GM19238 (cell line): ENCODE measurements around the gene PAOX.
"Not testable (repeated sequence)": the region's sequence is repeated elsewhere in the genome, so short reads cannot be mapped to it uniquely, and the experiment has no call there.

Source experiments
- DNase-seq: peaks from one replicate; pipeline ENCODE4 v3.0.0; 2011; ENCODE audit warnings: low spot score; ENCODE audit not compliant: insufficient read length

Gene PAOX

DNA sequence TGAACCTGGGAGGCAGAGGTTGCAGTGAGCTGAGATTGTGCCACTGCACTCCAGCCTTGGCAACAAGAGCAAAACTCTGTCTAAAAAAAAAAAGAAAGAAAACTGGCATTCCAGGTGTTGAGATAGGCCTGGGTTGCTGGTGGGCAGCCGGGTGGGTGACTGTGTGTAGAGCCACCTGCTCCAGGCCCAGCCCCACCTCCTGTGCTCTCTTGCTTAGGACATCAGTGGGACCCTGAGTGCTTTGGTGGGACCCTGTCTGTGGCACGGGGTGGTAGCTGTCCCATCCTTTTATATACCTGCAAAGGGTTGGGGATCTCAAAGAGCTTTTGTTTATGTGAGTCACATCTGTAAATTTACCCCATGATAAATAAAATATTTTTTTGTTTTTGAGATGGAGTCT lies 6.2 kb downstream of the PAOX start:
- no peak for DNase-seq

DNA sequence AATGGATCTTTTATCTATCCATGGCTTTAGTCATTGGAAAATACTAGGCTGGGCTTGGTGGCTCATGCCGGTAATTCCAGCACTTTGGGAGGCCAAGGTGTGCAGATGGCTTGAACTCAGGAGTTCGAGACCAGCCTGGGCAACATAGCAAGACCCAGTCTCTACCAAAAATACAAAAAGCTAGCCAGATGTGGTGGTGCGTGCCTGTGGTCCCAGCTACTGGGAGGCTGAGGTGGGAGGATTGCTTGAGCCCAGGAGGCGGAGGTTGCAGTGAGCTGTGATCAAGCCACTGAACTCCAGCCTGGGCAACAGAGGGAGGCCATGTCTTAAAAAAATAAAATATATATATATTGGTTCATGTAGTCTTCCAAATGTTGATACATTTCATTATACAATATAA lies 7.9 kb downstream of the PAOX start:
- DNase-seq = not testable (repeated sequence)

DNA sequence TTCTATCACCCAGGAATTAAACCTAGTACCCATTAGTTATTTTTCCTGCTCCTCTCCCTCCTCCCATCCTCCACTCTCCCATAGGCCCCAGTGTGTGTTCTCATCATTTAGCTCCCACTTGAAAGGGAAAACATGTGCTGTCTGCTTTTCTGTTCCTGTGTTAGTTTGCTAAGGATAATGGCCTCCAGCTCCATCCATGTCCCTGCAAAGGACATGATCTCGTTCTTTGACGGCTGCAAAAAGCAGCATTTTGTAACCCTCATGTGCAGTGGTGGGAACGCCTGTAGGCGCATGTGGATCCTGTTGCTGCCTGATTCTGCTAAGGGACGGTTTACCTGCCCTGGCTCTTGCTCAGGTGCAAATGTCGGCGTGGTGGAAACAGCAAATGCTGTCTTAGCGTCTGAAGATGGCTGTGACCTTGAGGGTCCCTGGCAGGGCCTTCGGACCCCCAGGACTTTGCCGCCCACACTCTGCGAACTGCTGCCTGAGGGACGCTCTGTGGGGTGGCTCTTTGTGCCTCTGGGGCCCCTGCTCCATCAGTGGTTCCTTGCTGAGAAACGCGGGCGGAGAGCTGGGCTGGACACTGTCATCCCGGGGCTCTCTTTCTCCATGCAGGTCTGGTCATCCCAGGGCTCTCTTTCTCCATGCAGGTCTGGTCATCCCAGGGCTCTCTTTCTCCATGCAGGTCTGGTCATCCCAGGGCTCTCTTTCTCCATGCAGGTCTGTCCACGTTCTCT lies 9.3 kb downstream of the PAOX start:
- DNase-seq = no peak

DNA sequence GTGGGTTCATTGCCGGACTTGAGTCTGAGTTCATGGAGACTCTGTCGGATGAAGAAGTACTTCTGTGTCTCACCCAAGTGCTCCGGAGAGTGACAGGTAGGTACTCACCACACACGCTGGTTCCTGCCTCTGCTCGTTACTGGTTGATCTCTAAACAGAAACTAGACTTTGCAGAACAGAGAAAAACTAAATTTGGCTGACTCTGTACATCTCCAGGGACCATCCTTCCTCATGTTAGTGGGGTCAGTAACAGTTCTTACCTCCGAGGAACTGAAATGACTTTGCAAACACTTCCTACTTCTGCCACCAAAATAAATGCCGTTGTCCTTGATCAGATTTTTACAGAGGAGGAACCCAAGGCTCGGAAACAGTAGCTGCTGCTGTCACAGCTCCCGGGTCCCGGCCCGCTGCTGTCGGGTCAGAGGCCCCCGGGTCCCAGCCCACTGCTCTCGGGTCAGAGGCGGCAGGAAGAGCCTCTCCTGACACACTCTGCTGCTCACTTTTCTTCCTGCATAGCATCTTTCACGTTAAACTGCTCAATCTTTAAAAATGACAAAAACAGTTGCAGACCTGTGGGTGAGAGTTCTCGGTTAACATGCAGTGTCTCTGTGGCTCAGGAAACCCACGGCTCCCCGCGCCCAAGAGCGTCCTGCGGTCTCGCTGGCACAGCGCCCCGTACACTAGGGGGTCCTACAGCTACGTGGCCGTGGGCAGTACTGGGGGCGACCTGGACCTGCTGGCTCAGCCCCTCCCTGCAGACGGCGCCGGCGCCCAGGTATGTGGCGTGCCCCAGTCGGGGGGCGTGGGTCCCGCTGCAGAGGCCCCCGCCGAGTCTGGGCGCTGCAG lies 10.1 kb downstream of the PAOX start:
- peak; percentile 77 for DNase-seq

DNA sequence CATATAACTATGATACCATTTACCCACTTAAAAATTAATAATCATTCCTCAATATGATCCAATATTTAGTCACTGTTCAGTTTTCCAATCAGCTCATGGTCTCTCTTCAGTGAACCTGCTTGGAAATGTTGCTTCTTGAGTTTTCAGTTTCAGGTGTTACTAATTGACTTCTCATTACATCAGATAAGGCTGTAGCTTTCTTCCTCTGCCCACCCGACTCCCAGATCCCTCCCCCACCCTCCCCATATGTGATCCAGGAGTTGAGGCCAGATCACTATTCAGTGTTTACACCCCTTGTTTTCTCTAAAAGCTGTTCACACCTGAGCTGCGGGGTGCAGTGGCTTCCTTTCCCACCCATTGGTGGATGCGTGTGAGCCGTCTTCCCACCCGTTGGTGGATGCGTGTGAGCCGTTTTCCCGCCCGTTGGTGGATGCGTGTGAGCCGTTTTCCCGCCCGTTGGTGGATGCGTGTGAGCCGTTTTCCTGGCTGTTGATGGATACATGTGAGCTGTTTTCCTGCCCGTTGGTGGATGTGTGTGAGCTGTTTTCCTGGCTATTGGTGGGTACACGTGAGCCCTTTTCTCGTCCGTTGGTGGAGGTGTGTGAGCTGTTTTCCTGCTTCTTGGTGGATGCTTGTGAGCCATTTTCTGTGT lies 11.7 kb downstream of the PAOX start:
- no peak for DNase-seq

DNA sequence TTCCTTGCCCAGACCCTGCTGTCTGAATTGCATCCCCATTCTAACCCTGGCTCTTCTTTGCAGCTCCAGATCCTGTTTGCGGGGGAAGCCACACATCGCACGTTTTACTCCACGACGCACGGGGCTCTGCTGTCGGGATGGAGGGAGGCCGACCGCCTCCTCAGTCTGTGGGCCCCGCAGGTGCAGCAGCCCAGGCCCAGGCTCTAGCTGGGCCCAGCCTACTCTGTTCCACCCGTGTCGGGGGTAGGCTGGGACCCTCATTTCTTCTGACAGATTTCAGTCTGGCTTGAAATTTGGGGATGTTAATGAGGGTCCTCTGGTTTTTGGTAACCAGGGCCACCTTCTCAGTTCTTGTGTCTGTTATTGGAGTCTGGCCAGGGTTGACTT lies 12.2 kb downstream of the PAOX start:
- no peak for DNase-seq

DNA sequence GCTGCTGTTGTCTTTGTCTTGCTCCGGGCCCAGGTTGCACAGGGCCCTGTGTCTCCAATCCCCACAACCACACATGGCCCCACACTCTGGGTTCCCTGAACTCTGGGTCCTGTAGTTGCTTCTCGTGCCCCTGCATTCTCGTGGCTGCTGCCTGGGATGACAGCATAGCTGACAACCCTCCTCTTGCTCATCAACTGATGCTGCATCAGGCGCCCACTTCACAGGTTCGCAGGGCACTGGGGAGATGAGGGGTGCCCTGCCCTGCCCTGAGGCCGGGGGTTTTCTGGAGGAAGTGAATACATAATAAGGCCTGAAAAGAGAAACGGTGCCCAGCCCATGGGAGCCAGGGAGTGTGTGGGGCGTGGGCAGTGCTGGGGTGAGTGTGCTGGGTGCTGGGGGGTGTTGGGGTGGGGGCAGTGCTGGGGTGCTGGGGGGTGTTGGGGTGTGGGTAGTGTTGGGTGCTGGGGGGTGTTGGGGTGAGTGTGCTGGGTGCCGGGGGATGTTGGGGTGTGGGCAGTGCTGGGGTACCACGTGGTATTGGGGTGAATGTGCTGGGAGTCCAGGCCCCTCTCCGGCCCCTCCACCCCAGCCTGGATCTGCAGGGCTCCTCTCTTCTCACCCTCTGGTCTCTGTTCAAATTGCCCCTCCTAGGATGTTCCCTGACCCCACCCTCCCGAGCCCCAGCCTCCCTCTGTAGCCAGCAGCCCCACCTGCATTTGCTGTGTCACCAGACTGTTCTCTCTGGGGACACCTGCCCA lies 12.9 kb downstream of the PAOX start:
- DNase-seq = no peak

DNA sequence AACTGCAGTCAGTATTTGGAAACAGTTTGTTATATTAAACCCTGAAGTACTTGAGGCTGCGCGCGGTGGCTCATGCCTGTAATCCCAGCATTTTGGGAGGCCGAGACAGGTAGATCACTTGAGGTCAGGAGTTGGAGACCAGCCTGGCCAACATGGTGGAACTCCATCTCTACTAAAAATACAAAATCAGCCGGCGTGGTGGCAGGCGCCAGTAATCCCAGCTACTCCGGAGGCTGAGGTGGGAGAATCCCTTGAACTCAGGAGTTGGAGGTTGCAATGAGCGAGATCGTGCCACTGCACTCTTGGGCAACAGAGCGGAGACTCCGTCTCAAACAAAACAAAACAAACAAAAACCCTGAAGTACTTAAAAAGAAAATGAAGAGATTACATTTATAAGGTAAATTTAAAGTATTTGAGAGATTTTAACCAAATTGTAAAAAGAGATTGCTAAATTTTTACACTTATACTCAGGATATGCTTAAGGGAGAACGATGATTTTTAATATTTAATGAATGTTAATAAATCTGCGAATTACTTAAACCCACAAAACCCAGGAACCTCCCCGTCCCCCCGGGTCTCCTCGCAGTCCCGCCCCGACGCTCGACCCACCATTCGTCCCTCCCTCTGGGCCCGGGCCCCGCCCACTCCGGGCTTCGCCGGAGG lies 14.5 kb downstream of the PAOX start:
- no peak for DNase-seq

DNA sequence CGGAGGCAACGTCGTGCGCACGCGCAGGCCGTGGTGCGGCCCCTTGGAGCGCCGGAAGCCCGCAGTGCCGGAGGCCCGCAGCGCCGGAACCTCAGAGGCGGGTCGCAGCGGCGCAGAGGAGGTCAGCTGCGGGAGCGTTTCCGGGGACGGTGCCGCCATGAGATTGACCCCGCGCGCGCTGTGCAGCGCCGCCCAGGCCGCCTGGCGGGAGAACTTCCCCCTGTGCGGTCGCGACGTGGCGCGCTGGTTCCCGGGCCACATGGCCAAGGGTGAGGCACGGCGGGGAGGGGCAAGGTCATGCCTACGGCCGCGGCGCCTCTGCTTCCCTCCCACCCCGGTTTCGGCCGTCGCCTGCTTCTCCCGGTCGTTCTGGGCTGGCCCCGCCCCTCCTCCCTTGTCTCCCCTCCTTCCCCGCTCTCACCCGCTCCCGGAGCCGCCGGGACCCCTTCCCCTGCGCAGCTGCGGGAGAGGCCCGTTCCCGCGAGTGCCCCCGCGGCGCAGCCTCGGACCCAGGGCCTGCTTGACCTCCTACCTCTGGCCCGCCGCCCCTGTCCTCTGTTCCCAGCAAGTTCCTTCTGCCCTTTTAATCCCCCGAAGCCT lies 15.1 kb downstream of the PAOX start, which contains the start of gene MTG1:
Gene MTG1, plus strand, starts transcription at position 94 of the 600 bp plus-strand sequence. Its CDS starts 64 bp downstream, at position 158.
- peak; percentile 87 for DNase-seq

DNA sequence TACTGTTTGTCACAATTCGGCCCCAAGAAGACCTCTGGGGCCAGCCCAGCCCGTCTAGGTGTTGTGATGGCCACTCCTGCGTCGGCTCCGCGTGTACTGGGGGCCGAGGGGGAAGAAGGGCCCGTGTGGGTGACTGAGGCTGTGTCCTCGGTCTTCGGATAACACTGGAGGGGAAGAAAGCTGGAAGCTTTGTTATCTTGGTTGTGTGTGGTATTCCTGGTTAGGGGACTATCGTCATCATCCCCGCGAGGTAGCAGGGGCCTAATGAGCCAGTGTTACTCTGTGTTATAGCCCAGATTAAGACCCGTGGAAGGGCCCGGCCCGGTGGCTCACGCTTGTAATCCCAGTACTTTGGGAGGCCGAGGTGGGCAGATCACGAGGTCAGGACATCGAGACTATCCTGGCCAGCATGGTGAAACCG lies 15.7 kb downstream of the PAOX start:
- no peak for DNase-seq

DNA sequence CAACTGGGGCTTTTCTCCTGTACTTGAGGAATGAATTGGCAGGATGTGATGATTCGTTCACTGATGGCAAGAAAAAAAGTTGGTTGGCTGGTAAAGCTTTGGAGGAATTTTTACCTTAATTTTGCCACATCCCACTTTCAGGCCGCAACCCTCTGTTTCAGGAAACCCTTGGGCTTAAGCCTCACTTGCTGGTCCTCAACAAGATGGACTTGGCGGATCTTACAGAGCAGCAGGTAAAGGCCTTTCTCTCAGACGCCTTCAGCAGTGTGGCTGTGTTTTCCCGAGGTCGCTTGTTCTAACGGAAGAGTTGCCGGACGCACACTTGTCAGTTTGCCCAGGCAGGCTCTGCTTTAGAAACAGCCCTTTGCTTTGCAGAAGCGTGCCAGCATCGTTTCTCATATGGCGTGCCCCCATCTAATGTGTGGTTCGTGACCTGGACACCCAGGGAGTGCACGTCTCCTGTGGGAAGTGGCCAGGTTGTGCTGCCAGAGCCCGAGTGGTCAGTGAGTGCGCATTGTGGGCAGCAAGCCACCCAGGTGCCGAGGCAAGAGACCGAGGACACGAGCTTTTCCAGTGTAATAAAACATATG lies 17.1 kb downstream of the PAOX start:
- no peak for DNase-seq

DNA sequence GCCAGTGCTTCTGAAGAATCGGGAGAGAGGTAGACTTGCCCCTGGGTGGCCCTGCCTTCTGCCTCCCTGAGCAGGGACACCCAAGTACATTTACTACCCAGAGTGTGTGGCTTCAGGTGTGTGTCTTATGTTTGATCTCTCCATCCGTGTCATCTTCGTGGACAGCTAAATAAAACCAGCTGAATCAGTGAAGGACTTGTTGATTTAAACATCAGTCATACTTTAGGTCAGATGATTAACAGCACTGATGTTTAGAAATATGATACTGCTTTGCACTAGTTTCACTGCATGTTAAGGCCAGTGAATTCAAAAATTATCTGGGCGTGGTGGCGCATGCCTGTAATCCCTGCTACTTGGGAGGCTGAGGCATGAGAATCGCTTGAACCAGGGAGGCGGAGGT lies 18.9 kb downstream of the PAOX start:
- DNase-seq = no peak

DNA sequence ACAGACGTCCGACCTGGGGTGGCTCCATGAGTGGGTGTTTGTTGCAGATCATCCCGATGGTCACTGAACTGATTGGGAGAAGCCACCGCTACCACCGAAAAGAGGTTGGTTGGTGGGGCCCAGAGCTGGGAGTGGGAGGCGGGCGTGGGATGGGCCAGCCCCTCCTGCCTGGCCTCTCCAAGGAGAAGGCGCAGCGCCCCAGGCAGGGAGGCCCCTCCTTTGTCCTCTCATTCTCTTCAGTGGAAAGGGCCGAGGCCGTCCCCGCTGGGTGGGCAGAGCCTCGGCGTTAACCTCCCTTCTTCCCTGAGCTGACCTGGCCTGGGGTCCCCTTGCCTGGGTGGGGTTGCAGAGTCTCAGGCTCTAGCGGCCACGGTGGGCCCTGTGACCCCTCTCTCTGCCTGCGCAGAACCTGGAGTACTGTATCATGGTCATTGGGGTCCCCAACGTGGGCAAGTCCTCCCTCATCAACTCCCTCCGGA lies 20.1 kb downstream of the PAOX start:
- DNase-seq = no peak

DNA sequence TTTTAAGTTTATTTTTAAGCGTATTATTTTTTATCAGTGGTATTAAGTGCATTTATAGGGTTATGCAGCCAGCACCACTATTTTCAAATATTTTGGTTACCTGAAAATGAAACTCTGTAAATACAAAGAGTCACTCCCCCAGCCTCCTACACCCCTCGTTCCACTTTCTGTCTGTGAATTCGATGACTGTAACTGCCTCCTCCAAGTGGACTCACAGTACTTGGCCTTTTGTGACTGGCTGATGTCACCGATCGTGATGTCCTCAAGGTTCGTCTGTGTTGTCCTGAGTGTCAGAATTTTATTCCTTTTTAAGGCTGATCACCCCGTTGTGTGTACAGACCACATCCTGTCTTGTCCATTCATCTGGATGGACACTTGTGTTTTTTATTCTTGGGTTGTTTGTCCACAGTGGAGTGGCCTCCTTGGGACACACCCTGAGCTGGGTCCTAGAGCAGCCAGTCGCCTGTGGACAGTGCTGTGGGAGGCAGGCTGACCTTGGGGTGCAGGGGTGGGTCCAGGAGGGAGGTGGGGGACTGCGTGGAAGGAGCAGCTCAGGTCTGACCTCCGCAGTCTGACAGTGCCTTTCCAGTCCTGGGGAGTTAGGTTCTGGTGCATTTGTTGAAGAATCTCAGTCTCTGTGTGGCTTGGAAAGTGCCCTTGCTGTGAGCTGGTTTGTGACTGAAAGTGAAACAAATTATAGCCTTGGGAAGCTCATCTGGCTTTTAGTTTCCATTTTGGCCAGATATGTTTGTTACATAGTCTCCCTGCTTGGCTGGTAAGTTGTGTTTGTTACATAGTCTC lies 21.8 kb downstream of the PAOX start:
- no peak for DNase-seq

DNA sequence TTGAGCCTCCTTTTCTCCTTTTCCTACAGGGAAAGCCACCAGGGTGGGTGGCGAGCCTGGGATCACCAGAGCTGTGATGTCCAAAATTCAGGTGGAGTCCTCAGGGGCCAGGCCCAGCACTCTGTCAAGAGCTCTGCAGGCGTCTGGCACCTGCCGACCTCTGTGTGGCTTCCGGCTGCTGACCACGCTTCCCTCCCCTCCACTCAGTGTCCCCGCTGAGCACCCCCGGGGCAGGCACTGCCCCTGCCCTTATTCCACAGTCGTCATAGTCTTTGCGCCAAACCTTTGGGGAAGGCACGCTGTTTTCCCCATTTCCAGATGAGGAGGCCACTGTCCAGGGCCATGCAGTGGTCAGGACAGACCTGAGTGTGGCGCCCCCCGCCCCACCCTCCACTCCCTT lies 22.4 kb downstream of the PAOX start:
- DNase-seq = no peak

DNA sequence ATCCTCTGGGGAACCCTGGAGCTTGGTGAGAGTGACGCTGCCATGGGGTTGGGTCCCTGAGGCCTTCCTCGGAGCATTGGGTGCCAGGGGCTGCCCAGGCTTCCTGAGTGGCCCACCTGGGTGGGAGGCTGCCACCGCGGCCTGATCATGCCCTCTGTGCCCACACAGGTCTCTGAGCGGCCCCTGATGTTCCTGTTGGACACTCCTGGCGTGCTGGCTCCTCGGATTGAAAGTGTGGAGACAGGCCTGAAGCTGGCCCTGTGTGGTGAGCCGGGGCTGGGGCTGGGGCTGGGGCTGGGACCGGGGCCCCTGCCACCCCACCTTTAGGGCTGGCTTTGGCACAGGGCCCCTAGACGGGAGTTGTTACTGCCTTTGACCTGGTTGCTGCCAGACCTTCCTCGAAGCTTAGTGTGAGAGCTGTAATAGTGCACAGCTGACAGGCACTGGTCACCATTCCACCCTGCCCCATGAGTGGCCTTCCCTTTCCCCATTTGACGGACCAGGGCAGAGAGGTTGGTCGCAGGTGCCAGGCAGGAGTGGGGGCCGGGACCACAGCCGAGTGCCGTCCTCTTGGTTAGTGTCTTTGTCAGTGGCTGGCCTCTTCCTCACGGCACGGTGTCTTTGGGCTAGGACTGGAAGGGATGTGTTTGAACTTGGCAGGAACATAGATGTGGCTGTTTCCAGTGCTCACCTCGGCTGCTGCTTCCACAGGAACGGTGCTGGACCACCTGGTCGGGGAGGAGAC lies 23.1 kb downstream of the PAOX start:
- DNase-seq = no peak

DNA sequence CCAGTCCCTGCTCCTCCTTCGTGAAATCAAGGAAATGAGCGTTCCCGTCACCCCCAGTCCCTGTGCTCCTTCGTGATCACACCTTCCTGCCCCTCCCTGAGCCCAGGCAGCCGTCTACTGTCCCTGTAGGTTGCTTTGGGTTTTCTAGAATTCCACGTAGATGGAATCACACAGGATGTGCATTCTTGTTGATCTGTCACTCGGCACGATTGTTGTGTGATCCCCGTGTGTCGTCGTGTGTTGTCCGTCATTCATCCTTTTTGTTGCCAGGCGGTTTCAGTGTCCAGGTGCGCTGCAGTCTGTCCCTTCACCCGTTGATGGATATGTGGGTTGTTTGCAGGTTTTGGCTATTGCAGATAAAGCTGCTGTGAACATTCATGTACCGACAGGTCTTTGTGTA lies 24.3 kb downstream of the PAOX start:
- DNase-seq = no peak

DNA sequence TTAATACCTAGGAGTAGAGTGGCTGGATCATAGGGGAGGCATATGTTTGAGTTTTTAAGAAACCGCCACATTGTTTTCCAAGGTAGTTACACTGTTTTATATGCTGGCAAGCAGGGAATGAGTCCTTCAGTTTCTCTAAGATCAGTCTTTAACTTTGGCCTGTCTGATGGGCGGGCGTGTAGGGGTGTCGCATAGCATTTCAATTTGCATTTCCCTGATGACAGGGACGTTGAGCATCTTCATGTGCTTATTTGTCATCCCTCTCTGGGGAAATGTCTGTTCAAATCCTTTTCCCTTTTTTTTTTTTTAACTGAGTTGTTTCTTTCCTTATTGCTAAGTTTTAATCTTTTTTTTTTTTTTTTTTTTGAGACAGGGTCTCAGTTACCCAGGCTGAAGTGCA lies 24.7 kb downstream of the PAOX start:
- DNase-seq = no peak
